HepG2 (cell line): ENCODE results near the gene KANSL3.

Experiments
- ARNT ChIP-seq: fragments of 450-650 bp; IDR thresholded peaks from 2 replicates; pipeline ENCODE4 v1.6.1; 2017
- HNF4G ChIP-seq, 2 experiments: sonication (generic) in 1 of 2; formaldehyde crosslinking in 1 of 2; IDR thresholded peaks; 2 replicates each; pipeline versions ENCODE4 v1.4.0 to v1.6.1; 2011 to 2020; ENCODE audit warnings: borderline replicate concordance in 2 of 2, low read depth in 2 of 2, mild to moderate bottlenecking in 2 of 2, low read length in 1 of 2, missing genetic modification reagents in 1 of 2, moderate library complexity in 1 of 2
- NCOA5 ChIP-seq: sonication (generic); formaldehyde crosslinking; IDR thresholded peaks from 2 replicates; pipeline ENCODE4 v1.4.0; 2020; ENCODE audit warnings: missing genetic modification reagents
- POLR2A ChIP-seq, 2 experiments: IDR thresholded peaks; 2 replicates each; pipeline ENCODE4 v1.6.1; 2011; ENCODE audit warnings: low read depth in 2 of 2, low read length in 2 of 2, mild to moderate bottlenecking in 1 of 2, moderate library complexity in 1 of 2; ENCODE audit not compliant: insufficient read depth in 1 of 2
- ZNF263 ChIP-seq: sonication (generic); formaldehyde crosslinking; IDR thresholded peaks from 2 replicates; pipeline ENCODE4 v1.4.0; 2020; ENCODE audit warnings: missing genetic modification reagents
- TF ChIP-seq, protein P1 (sequence below): sonication (generic); formaldehyde crosslinking; IDR thresholded peaks from 2 replicates; pipeline ENCODE4 v1.5.0; 2020; ENCODE audit warnings: mild to moderate bottlenecking, missing genetic modification reagents, moderate library complexity
- TF ChIP-seq, protein P2 (sequence below): sonication (generic); formaldehyde crosslinking; IDR thresholded peaks from 2 replicates; pipeline ENCODE4 v1.9.0; 2021; ENCODE audit warnings: missing genetic modification reagents, borderline replicate concordance

DNA sequence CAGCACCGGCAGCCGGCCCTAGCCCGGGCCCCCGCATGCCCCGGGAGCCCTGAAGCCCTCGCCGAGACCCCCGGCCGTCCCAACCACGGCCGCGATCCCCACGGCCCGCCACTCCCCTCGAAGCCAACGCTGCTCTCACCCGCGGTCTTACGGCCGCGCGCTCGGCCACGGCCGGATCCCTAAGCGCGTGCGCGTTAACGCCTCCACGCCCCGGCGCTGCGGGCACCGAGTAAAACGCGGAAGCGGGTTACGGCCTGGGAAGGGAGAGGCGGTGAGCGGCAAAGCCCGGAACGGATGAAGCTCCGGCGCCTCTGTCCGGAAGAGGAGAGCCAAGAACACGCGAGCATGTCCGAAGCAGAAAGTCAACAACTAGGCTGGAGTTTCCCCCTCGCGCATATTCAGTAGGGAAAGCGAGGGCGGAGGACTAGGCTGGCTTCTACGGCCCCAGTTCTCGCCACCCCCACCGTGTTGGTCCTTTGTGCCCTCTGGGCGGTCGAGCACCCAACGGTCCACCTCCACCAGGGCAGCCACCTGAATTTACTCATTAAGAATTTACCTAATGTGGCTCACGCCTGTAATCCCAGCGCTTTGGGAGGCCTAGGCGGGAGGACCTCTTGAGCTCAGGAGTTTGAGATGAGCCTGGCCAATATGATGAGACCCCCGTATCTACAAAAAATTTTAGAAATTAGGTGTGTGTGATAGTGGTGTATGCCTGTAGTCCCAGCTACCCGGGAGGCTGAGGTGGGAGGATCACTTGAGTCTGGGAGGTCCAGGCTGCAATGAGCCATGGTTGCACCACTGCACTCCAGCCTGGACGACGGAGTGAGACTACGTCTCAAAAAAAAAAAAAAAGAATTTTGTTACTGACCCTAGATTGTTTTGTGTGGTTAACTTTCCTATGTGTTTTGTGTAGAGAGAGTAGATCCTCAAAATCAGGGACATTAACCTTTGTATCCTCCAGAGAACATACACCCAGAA, at the start of gene KANSL3:
- TF ChIP-seq POLR2A (IDR thresholded peaks at IDR 0.05; ENCODE audit: insufficient read depth in 1 of 2, low read depth in 2 of 2, low read length in 2 of 2) (peak; percentile 87 to 97), HNF4G (IDR thresholded peaks at IDR 0.05; ENCODE audit: borderline replicate concordance, low read depth, low read length) (peak; percentile 87; the same call in 1 of the 2 replicates), HNF4G (CRISPR knock-in tag; IDR thresholded peaks at IDR 0.05; ENCODE audit: borderline replicate concordance, low read depth) (peak; percentile 74), NCOA5 (CRISPR knock-in tag) (no peak), ZNF263 (CRISPR knock-in tag) (peak; percentile 75), ARNT (no peak)
- TF ChIP-seq, protein P1, sequence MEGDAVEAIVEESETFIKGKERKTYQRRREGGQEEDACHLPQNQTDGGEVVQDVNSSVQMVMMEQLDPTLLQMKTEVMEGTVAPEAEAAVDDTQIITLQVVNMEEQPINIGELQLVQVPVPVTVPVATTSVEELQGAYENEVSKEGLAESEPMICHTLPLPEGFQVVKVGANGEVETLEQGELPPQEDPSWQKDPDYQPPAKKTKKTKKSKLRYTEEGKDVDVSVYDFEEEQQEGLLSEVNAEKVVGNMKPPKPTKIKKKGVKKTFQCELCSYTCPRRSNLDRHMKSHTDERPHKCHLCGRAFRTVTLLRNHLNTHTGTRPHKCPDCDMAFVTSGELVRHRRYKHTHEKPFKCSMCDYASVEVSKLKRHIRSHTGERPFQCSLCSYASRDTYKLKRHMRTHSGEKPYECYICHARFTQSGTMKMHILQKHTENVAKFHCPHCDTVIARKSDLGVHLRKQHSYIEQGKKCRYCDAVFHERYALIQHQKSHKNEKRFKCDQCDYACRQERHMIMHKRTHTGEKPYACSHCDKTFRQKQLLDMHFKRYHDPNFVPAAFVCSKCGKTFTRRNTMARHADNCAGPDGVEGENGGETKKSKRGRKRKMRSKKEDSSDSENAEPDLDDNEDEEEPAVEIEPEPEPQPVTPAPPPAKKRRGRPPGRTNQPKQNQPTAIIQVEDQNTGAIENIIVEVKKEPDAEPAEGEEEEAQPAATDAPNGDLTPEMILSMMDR (CRISPR knock-in tag) = peak; percentile 45
- TF ChIP-seq, protein P2, sequence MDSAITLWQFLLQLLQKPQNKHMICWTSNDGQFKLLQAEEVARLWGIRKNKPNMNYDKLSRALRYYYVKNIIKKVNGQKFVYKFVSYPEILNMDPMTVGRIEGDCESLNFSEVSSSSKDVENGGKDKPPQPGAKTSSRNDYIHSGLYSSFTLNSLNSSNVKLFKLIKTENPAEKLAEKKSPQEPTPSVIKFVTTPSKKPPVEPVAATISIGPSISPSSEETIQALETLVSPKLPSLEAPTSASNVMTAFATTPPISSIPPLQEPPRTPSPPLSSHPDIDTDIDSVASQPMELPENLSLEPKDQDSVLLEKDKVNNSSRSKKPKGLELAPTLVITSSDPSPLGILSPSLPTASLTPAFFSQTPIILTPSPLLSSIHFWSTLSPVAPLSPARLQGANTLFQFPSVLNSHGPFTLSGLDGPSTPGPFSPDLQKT = peak; percentile 75
